HG02973 (cell line): ENCODE results near the gene PHC2.
"Not testable (repeated sequence)": the region's sequence is repeated elsewhere in the genome, so short reads cannot be mapped to it uniquely, and the experiment has no call there.

ENCODE experiments used
- ATAC-seq: cut with Tn5 transposase; IDR thresholded peaks from one replicate; pipeline ENCODE4 v1.9.1; 2021; ENCODE audit warnings: moderate library complexity; ENCODE audit not compliant: unreplicated experiment

Gene PHC2

DNA sequence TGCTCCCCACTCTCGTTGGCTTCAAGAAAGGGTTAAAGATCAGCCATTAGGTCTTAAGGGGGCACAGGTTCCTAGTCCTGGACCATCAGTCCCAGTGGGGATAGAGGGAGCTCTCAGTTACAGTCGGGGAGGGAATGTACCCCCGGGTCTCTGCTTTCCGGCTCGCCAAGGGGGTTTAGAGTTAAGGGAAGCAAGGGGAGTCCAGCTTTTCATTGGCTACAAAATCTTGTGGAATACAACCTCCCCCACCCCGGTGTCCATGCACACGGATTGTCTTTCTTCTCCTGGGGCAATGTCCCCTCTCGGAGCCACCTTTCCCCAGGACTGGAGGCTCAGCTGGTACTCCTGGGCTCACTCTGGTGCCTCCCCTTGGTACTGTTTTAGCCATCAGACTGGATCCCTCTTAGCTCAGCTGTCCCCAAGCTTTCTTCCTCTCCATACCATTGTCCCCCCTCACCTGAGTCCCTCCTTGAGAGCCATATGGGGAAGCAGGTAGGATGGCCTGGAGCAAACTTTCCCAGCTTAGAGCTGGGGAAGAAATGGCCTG is 110.2 kb downstream of the PHC2 start, which contains the start of gene A3GALT2:
Gene A3GALT2, minus strand, starts transcription at position 480 of the 547 bp plus-strand sequence. Its CDS starts 0 bp downstream, at position 480.
- no peak for ATAC-seq

- no peak for ATAC-seq
Measured at GRCh38 chr1:33319949-33320618, 110.8 kb downstream of the PHC2 start.

DNA sequence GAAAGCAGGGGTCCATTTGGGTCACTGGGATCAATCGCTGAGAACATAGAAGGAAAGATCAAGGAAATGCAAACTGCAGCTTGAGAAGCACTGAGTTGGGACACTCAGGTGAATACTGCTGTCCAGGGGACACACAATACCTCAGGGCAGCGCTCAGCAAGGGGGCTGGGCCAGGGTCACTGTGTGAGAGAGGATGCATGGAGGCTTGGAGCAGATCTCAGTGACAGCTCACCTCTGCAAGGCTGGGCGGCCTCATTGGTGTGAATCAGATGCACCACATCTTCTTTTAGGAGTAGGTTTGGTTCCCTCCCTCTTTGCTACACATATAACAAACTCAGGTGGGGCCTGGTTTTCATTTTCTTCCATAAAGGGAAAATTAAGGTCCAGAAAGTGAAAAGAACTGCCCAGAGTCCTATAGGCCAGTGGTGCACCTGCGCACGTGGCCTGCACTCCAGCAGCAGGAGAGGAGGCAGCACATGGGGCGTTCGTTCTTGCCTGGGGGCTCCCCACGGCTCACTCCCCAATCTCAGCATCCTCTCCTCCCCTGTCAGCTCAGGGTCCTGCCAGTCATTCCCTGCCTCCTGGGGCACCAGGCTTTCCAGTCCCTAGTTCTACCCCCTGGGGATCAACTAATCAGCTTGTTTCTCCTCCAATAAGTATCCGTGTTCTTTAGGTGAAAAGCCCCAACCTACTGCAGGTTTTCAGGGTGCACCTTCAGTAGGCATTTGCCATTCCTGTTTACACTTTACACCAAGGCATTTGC is 111.5 kb downstream of the PHC2 start:
- no peak for ATAC-seq

- no peak for ATAC-seq
Measured at GRCh38 chr1:33317946-33318345, 112.9 kb downstream of the PHC2 start.

GRCh38 chr1:33317354-33317753 is 113.5 kb downstream of the PHC2 start:
- ATAC-seq = no peak

DNA sequence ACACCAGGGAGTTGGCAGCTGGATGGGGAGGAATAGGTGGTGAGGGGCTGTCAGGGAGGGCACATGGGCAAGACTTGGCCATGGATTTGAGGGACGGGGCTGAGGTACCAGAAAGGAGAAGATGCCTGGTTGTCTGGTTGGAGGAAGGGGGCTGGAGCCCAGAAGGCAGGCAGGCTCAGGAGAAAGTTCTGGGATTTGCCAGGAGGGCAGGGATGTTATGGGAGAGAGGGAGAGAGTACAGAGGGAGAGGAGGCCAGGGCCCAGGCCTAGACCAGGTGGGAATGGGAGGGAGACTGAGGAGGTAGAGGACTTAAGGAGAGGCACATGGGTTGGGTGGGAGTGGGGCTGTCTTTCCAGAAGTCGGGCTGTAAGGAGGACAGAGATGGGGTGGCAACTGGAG is 114.3 kb downstream of the PHC2 start:
- ATAC-seq = no peak

DNA sequence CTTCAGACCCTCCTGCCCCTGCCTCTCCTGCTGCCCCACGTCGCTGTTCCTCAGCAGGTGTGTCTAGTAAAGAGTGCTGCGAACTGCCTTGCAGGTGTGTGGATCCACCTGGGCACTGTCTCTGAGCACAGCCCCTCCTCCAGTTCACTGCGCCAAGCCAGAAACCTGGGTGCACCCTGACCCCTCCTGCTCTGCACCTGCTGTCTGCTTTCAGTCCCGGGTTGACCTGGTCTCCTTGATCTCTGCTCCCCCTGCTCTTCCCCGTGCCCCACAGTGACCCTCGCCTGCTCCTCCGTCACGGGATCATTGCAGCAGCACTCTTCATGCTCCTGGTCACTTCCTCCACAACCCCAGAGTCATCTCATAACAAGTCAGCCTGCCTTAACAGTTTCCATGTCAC is 116.5 kb downstream of the PHC2 start:
- no peak for ATAC-seq

DNA sequence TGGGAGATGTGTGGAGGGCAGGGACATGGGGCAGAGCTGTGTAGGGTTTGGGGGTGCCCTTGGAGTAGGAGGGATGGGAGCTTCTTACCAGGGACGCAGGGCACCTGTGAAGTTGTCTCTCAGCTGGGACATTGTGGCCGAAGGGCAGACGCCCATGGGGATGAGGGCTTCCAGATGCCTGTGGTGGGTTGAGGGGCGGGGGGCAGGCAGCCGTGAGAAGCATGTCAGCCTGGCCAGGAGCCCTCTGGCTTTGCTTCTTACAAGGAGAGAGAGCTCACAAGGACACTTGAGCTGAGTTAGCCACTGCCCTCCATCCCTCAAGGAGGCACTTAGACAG is 118.5 kb downstream of the PHC2 start:
- ATAC-seq = no peak

DNA sequence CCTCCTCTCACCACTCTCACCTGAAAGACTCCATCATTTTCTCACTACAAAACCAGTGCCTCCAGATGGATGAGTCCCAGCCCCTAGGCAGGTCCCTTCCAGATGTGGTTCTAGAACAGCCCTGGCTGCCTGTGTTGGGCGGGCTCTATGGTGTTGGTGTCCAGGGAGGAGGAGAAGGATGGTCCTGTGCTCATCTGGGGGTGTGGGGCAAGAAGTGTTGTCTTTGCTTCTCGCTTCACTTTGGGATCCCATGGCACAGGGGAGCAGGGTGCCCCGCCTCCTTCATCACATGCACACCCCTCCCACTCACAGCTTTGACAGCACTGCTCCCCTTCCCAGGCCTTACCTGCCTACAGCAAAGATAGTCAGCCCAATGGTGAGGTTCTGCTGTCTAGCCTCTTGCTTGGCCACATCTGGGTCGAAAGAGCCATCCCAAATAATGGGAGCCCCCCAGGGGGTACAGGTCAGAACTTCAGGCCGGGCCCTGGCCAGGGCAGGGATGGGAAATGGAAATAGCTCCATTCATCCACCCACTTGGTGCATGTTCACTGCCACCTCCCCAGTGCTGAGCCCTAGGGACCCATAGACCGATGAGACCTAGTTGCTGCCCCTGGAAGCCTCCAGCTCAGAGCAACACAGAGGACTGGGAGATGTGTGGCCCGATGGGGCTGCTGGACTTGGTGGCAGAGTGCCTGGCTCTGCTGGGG is 119.0 kb downstream of the PHC2 start:
- no peak for ATAC-seq

- no peak for ATAC-seq
Measured at GRCh38 chr1:33310702-33311101, 120.2 kb downstream of the PHC2 start.

GRCh38 chr1:33309351-33309750 is 121.5 kb downstream of the PHC2 start:
- ATAC-seq = not testable (repeated sequence)

DNA sequence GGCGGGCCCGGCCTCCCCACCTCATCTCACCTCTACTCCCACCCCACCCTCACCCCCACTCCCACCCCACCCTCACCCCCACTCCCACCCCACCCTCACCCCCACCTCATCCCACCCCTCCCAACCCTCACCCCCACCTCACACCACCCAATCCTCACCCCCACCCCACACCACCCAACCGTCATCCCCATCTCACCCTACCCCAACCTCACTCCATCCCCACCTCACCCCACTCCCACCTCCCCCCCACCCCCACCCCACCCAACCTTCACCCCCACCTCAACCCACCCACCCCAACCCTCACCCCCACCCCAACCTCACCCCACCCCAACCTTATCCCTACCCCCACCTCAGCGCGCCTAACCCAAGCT is 123.4 kb downstream of the PHC2 start:
- ATAC-seq = no peak

DNA sequence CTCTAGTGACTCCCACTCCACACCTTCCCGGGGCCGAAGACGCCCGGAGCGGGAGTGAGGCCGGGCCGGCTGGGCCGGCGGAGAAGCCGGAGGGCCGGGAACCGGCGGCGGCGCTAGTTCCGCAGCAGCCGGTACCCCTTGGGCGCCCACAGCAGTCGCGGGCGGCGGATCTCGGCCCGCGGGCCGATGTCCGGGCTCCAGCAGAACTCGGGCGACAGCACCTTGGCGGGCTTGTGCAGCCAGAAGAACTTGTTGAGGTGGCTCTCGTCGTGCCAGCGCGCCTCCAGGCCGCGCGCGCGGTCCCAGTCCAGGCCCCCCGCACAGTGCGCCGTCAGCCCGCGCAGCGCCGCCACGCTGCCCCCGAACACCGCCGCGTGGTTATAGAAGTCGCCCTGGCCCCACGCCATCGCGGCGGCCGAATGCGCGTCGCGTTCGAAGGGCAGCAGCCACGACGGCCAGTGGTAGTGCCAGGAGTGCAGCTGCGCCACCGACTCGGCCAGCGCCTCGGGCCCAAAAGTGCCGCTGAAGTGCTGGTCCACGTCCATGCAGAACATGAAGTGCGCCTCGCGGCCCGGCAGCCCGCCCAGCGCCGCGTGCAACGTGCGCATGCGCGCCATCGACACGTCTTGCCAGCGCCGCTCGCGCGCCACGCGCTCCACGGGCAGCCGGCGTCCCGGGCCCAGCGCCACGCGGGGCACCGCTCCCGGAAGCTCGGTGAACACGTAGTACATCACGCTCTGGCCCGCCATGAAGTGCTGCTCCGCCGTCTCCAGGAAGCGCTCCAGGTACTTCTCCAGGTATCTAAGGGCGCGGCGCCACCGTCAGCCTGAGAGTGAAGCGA is 124.0 kb downstream of the PHC2 start:
- ATAC-seq = no peak

- no peak for ATAC-seq
Measured at GRCh38 chr1:33305816-33306652, 124.9 kb downstream of the PHC2 start.

- no peak for ATAC-seq
Measured at GRCh38 chr1:33305016-33305415, 125.9 kb downstream of the PHC2 start.

- ATAC-seq = no peak
Measured at GRCh38 chr1:33302325-33302724, 128.6 kb downstream of the PHC2 start.

DNA sequence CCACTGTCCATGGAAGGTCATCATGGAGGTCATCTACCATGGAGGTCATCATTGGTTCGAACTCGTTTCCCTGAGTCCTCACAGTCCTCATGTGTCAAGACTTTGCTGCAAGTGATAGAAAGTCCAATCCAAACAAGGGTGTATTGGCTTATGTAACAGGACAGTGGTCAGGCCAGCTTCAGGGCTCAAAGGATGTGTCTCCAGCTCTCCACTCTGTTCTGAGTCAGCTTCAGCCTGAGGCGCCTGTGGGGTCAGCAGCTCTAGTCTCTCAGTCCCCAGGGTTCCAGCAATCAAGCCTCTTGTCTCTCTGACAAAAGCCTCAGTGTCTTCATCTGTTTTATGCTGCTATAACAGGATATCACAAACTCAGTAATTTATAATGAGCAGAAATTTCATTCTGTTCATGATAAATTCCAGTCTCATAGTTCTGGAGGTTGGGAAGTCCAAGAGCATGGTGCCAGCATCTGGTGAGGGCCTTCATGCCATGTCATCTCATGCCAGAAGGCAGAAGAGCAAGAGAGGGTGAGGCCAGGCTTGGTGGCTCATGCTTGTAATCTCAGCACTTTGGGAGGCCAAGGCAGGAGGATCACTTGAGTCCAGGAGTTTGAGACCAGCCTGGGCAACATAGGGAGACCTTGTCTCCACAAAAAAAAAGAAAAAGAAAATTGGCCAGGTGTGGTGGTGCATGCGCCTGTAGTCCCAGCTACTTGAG is 129.5 kb downstream of the PHC2 start:
- no peak for ATAC-seq

DNA sequence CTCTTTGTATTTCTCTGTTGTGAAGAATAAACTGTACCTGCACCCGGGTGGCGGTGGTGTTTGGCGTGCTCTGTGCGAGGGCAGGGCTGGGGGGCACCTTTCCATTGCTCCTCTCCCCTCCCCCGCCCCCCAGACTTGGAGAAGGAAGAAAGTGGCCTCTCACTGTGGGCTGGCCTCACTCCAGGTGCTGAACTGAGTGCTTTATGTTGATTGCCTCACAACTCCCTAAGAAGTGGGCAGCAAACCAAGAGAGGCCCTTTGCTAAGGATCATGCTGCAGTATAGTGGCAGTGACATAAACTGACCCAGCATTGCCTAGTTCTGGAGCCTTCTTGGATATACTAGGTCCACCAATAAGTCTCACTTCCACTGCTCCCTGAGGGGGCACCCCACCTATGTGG is 130.2 kb downstream of the PHC2 start:
- ATAC-seq = no peak

GRCh38 chr1:33299461-33300155 is 131.3 kb downstream of the PHC2 start:
- no peak for ATAC-seq
